Erythroblast (primary cell): Measurements from ENCODE around the gene ARL16.

Experiments used
- GATA1 ChIP-seq: IDR thresholded peaks from 2 replicates; pipeline ENCODE4 v1.6.1; 2011; ENCODE audit warnings: low read depth, mild to moderate bottlenecking, control low read depth, low read length, moderate library complexity
- POLR2A ChIP-seq: IDR thresholded peaks from 2 replicates; pipeline ENCODE4 v1.6.1; 2011; ENCODE audit warnings: mild to moderate bottlenecking, low read length

- TF ChIP-seq POLR2A = no peak
- no peak for TF ChIP-seq GATA1
Measured at GRCh38 chr17:81666092-81666341, 17.6 kb downstream of the ARL16 start.
